ENCODE data around the gene SLC22A23. TPM values are rescaled to one million over a fixed set of nuclear protein-coding genes. Genes with fewer than 3 reads are reported as not detected.

SLC22A23 gene
- total RNA-seq, 2 experiments from 2014 or later: 13.4 to 13.6 TPM

GRCh38 chr6:3352678-3353077 is 104.2 kb downstream of the SLC22A23 start:
- H3K4me1 Mint-ChIP-seq (ENCODE audit: low read depth): peaks cover 39% of the 10 kb centered on the region
- no peaks in the 10 kb centered on the region for H3K27me3 Mint-ChIP-seq
- CTCF ChIA-PET: no interaction called here
- POLR2A ChIA-PET: no interaction called here
- Histone ChIP-seq H3K4me1 (ENCODE audit: insufficient read depth, low read length) (peaks cover 33% of the 10 kb centered on the region), H3K9me3 (ENCODE audit: control insufficient read depth in 1 of 2, insufficient read depth in 1 of 2, low read length in 2 of 2) (no peaks in the 10 kb centered on the region), H3K27me3 (ENCODE audit: control insufficient read depth in 1 of 2, insufficient read depth in 2 of 2, low read length in 2 of 2) (no peaks in the 10 kb centered on the region), H3K4me3 (ENCODE audit: low read length) (no peak overlapping the region), H3K36me3 (ENCODE audit: insufficient read depth, low read length) (no peaks in the 10 kb centered on the region), H3K27ac (ENCODE audit: low read depth in 1 of 2, low read length in 2 of 2) (no peak overlapping the region)
- no peak for DNase-seq
- TF ChIP-seq CTCF (IDR thresholded peaks at IDR 0.05): no peak
- intact Hi-C loops (cut with DNase I, micrococcal nuclease): loop anchor here (5.0 to 10.0 kb wide), 5 partner anchors 70 to 1422 kb away; partner anchors contain the start of genes CDYL (in 1 of the 2), ECI2 (in 1 of the 2), GMDS (in 1 of the 2) and WRNIP1 (in 1 of the 2)
- H3K27ac Mint-ChIP-seq: no peak overlapping the region
- no peak for ATAC-seq (ENCODE audit: poor library complexity)
- peaks cover 13% of the 10 kb centered on the region for H3K36me3 Mint-ChIP-seq (ENCODE audit: low read depth)
- H3K4me3 Mint-ChIP-seq: no peak overlapping the region
- H3K9me3 Mint-ChIP-seq: no peaks in the 10 kb centered on the region

GRCh38 chr6:3351829-3352524 is 104.9 kb downstream of the SLC22A23 start:
- Histone ChIP-seq H3K4me3 (ENCODE audit: low read length) (no peak overlapping the region), H3K27ac (ENCODE audit: low read depth in 1 of 2, low read length in 2 of 2) (no peak overlapping the region), H3K27me3 (ENCODE audit: control insufficient read depth in 1 of 2, insufficient read depth in 2 of 2, low read length in 2 of 2) (no peaks in the 10 kb centered on the region), H3K36me3 (ENCODE audit: insufficient read depth, low read length) (no peaks in the 10 kb centered on the region), H3K9me3 (ENCODE audit: control insufficient read depth in 1 of 2, insufficient read depth in 1 of 2, low read length in 2 of 2) (no peaks in the 10 kb centered on the region), H3K4me1 (ENCODE audit: insufficient read depth, low read length) (peaks cover 32% of the 10 kb centered on the region)
- Mint-ChIP-seq H3K27ac (no peak overlapping the region), H3K27me3 (no peaks in the 10 kb centered on the region), H3K4me1 (ENCODE audit: low read depth) (peaks cover 39% of the 10 kb centered on the region), H3K4me3 (no peak overlapping the region), H3K36me3 (ENCODE audit: low read depth) (peaks cover 13% of the 10 kb centered on the region), H3K9me3 (no peaks in the 10 kb centered on the region)
- TF ChIP-seq CTCF (IDR thresholded peaks at IDR 0.05): no peak
- ChIA-PET CTCF (no interaction called here), POLR2A (no interaction called here)
- no peak for DNase-seq
- no peak for ATAC-seq (ENCODE audit: poor library complexity)
- intact Hi-C loops (cut with DNase I, micrococcal nuclease): loop anchor here (5.0 to 10.0 kb wide), 5 partner anchors 70 to 1423 kb away; partner anchors contain the start of genes CDYL (in 1 of the 2), ECI2 (in 1 of the 2), GMDS (in 1 of the 2) and WRNIP1 (in 1 of the 2)

GRCh38 chr6:3351105-3351676 is 105.7 kb downstream of the SLC22A23 start:
- ChIA-PET CTCF (no interaction called here), POLR2A (interaction anchor here (0.6 kb wide), 1 partner anchor 410 kb away, joined by 4 read pairs; no protein-coding TSS in a partner anchor)
- H3K27ac Mint-ChIP-seq: no peak overlapping the region
- ATAC-seq (ENCODE audit: poor library complexity) (no peak), DNase-seq (no peak)
- no peak for TF ChIP-seq CTCF (IDR thresholded peaks at IDR 0.05)
- Histone ChIP-seq H3K4me3 (ENCODE audit: low read length) (no peak overlapping the region), H3K4me1 (ENCODE audit: insufficient read depth, low read length) (peaks cover 25% of the 10 kb centered on the region), H3K36me3 (ENCODE audit: insufficient read depth, low read length) (no peaks in the 10 kb centered on the region), H3K27ac (ENCODE audit: low read depth in 1 of 2, low read length in 2 of 2) (no peak overlapping the region), H3K27me3 (ENCODE audit: control insufficient read depth in 1 of 2, insufficient read depth in 2 of 2, low read length in 2 of 2) (no peaks in the 10 kb centered on the region), H3K9me3 (ENCODE audit: control insufficient read depth in 1 of 2, insufficient read depth in 1 of 2, low read length in 2 of 2) (no peaks in the 10 kb centered on the region)
- no peak overlapping the region for H3K4me3 Mint-ChIP-seq
- peaks cover 32% of the 10 kb centered on the region for H3K4me1 Mint-ChIP-seq (ENCODE audit: low read depth)
- no peaks in the 10 kb centered on the region for H3K27me3 Mint-ChIP-seq
- intact Hi-C loops (cut with DNase I, micrococcal nuclease): loop anchor here (5.0 to 10.0 kb wide), 5 partner anchors 69 to 1424 kb away; partner anchors contain the start of genes CDYL (in 1 of the 2), ECI2 (in 1 of the 2), GMDS (in 1 of the 2) and WRNIP1 (in 1 of the 2)
- H3K9me3 Mint-ChIP-seq: no peaks in the 10 kb centered on the region
- H3K36me3 Mint-ChIP-seq (ENCODE audit: low read depth): peaks cover 8% of the 10 kb centered on the region
